SIG-M5 treated with dmso at 0.1 percent for 504 hours (cell line): ENCODE data around the gene DOCK6.
"Not testable (repeated sequence)": the region's sequence is repeated elsewhere in the genome, so short reads cannot be mapped to it uniquely, and the experiment has no call there.

ENCODE experiments used
- DNase-seq: peaks from one replicate; lab custom pipeline; 2025; ENCODE audit not compliant: unreplicated experiment; lab: John Stamatoyannopoulos, UW

Gene DOCK6

GRCh38 chr19:11198175-11198534 lies 64.2 kb downstream of the DOCK6 start:
- no peak for DNase-seq

- DNase-seq, result peak; percentile 60
These were observed 64.8 kb downstream of the DOCK6 start, which contains the start of gene KANK2 for GRCh38 chr19:11197291-11198174. Gene KANK2, minus strand, starts transcription at chr19:11197545. Its CDS starts 3,034 bp downstream, at chr19:11194511.

- DNase-seq, result no peak
These were observed 65.7 kb downstream of the DOCK6 start for GRCh38 chr19:11196406-11197287.

DNA sequence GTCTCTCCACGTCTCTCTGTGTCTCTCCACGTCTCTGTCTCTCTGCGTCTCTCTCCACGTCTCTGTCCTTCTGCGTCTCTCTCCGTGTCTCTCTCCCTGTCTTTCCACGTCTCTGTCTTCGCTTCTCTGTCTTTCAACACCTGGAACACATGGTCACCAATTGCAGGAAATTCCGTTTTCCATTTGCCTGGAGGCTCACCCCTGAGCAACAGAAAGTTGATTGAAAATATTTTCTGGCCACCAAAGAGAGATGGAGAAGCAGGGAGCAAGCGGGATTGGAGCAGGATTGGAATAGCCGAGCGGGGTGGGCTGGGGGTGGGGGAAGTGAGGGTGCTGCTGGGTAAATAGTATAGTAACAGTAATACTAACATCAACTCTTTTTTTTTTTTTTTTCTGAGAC lies 66.6 kb downstream of the DOCK6 start:
- DNase-seq, result no peak

DNA sequence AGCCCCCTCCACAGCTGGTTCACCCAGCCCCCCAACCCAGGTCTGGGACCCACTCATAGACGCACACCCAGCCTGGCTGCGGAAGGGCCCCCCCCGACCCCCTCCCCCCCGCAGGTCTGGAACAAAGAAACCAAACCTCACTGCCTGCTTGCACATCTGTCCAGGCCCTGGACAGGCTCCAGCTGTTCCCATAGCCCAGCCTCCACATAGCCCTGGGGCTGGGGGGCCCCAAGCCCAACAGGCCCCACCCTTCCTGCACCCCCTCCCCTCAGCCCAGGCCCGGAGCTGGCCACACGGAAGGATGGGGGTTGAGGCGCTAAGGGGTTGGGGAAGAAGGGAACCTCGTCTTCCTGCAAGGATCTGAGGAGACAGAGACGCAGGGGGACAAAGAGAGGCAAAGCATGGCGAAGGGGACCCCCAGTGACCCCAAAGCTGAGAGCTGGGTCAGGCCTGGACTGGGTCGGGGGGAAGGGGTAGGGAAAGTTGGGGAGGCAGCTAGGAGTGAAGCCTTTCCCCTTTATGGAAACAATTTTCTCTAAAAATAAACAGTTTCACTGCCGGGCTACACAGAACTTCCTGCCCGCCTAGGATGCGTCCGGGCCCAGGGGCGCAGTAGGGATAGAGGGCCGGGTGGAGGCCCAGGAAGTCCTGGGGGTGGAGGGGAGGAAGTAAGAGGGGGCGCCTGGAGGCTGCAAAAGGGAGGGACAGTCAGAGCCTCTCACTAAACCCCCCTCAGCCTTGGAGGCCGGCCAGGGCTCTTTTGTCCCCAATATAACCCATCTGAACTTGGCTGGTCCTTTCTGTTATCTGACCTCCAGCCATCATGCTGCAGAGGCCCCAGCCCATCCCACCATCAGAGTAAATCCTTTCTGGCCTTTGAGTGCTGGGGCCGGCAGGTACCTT lies 67.4 kb downstream of the DOCK6 start:
- DNase-seq, result no peak

GRCh38 chr19:11194173-11194572 lies 68.2 kb downstream of the DOCK6 start:
- DNase-seq, result no peak

- DNase-seq, result no peak
These were observed 69.1 kb downstream of the DOCK6 start for GRCh38 chr19:11192957-11193939.

DNA sequence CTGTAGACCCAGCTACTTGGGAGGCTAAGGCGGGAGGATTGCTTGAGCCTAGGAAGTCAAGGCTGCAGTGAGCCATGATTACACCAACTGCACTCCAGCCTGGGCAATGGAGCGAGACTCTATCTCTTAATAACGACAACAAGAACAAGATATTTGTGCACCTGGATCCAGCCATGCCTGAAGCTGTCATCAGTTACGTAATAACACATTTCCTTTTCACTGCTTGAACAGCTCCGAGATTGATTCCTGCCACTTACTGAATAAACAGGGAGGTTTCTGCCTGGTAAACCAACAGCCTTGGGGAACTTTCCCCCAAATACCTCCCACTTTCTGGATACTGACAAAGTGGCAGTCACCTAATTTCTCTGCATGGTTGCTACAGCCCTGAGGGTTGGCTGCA lies 70.4 kb downstream of the DOCK6 start:
- no peak for DNase-seq

- DNase-seq, result no peak
These were observed 71.0 kb downstream of the DOCK6 start for GRCh38 chr19:11191273-11191755.

GRCh38 chr19:11190501-11190900 lies 71.8 kb downstream of the DOCK6 start:
- no peak for DNase-seq

GRCh38 chr19:11187441-11187840 lies 74.9 kb downstream of the DOCK6 start:
- DNase-seq, result no peak

DNA sequence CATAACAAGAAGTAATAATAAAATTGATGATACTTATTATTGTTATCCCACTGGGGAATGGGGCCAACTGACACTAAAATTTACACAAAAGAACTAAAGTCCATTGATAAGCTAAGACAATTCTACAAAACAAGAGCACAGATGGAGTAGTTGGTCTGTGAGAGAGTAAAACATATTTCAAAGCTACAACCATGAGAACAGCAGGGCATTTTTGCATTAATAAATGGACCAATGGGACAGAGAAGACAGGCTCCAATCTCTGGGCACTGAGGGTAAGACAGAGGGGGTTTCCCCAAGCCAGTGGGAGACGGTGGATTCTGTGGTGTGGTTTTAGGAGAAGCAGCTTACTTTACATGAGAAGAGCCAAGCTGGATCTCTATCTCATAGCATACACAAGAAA lies 79.3 kb downstream of the DOCK6 start:
- no peak for DNase-seq

DNA sequence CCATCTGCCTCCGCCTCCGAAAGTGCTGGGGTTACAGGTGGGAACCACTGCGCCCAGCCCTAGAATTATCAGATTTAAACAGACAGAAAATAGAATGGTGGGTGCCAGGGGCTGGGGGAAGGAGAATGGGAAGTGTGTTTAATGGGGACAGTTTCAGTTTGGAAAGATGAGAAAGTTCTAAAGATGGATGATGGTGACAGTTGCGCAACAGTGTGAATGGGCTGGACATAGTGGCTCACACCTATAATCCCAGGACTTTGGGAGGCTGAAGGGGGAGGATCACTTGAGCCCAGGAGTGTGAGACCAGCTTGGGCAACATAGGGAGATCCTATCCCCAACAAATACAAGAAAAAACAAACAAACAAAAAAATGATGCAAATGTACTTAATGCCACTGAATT lies 80.8 kb downstream of the DOCK6 start:
- DNase-seq, result no peak

DNA sequence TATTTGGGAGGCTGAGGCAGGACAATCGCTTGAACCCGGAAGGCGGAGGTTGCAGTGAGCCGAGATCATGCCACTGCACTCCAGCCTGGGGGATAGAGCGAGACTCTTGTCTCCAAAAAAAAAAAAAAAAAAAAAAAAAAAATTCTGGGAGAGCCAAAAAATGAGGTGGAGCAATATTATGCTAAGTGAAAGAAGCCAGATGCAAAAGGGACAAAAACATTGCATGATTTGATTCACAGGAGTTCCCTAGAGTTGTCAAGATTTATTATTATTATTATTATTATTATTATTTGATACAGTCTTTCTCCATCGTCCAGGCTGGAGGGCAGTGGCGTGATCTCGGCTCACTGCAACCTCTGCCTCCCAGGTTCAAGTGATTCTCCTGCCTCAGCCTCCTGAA lies 81.3 kb downstream of the DOCK6 start:
- not testable (repeated sequence) for DNase-seq

GRCh38 chr19:11180346-11180745 lies 82.0 kb downstream of the DOCK6 start:
- DNase-seq, result no peak

DNA sequence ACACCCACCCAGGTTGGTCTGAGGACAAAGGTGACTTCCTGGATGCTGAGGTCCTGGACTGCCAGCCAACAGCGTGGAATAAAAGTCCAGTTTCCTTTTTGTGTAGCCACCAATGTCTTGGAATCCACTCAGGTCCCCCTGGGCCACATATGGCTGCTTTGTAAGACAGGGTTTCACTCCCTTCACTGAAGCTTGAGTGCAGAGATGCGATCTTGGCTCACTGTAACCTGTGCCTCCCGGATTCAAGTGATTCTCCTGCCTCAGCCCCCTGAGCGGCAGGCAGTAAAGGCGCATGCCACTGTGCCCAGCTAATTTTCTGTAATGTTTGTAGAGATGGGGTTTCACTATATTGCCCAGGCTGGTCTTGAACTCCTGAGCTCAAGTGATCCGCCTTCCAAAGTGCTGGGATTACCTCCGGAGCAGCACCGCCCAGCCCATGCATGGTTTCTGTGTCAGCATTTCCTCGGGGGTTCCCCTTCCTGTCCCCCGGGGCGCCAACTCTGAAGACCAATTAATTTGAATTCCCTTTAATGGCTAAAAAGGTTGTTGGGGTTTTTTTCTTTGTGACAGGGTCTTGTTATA lies 82.5 kb downstream of the DOCK6 start:
- DNase-seq, result no peak

DNA sequence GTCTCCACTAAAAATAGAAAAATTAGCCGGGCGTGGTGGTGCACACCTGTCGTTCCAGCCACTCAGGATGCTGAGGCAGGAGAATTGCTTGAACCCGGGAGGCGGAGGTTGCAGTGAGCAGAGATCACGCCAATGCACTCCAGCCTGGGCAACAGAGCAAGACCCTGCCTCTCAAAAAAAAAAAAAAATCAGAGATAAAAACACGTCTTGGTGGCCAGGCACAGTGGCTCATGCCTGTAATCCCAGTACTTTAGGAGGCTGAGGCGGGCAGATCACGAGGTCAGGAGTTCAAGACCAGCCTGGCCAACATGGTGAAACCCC lies 83.2 kb downstream of the DOCK6 start:
- not testable (repeated sequence) for DNase-seq

- no peak for DNase-seq
These were observed 84.7 kb downstream of the DOCK6 start for GRCh38 chr19:11177592-11177991.

DNA sequence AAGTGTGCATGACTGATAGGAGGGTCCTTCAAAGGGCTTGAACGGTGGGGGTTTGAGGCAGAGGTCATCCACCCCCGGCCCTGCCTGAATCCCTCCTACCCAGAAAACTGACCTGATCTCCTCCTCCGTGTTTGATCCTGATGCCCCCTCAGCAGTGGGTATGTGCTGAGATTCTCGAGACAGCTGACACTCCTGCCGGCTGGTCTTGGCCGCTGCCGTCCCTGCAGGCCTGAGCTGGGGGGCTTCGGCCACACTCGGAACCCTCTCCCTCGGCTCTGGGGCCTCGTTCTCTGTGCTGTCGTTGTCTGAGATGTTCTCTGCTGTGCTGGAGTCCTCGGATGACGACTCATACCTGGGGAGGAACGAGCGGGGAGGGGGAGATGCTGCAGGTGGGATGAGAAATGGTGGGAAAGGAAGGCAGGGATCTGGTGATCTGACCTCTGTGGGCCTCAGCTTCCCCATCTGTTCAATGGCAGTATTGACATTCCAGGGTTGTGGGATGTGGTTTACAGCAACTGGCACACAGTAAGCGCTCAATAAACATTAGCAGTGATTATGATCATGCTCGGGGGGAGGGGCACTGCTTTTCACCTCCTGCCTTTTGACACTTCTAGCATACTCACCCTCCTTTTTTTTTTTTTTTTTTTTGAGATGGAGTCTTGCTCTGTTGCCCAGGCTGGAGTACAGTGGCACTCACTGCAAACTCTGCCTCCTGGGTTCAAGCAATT lies 85.7 kb downstream of the DOCK6 start:
- DNase-seq, result no peak
